Activated naive CD8-positive, alpha-beta T cell treated with anti-CD3 and anti-CD28 coated beads, Interleukin-2, amount 10 ng/mL, durations not matched to agents 7 days and 5 days (primary cell): ENCODE results near the gene POLDIP3. TPM values are rescaled to one million over a fixed set of nuclear protein-coding genes. Genes with fewer than 3 reads are reported as not detected.
"Not testable (repeated sequence)": the region's sequence is repeated elsewhere in the genome, so short reads cannot be mapped to it uniquely, and the experiment has no call there.

Source experiments
- ATAC-seq: fragments of 150-1000 bp; cut with Tn5 transposase; one replicate; pipeline ENCODE4 v1.10.0; 2021; ENCODE audit warnings: low read depth, moderate library complexity
- POLR2A ChIA-PET: fragments of 350-600 bp; sonication (Branson Sonifier 250); formaldehyde crosslinking; loops from one replicate; lab custom pipeline; 2021; ENCODE audit warnings: antibody characterized with exemption; lab: Charles Lee
- DNase-seq: peaks from one replicate; pipeline ENCODE4 v3.0.0; 2021
- H3K27ac Mint-ChIP-seq: one replicate; pipeline ENCODE4 v1.8.0; 2022; ENCODE audit warnings: mild to moderate bottlenecking, mixed read lengths
- H3K27me3 Mint-ChIP-seq: one replicate; pipeline ENCODE4 v1.8.0; 2022; ENCODE audit warnings: mild to moderate bottlenecking, moderate library complexity, mixed read lengths
- H3K36me3 Mint-ChIP-seq: one replicate; pipeline ENCODE4 v1.8.0; 2021; ENCODE audit warnings: mild to moderate bottlenecking, mixed read lengths
- H3K4me1 Mint-ChIP-seq: one replicate; pipeline ENCODE4 v1.8.0; 2021; ENCODE audit warnings: mixed read lengths
- H3K4me3 Mint-ChIP-seq: one replicate; pipeline ENCODE4 v1.8.0; 2022; ENCODE audit warnings: mild to moderate bottlenecking, moderate library complexity, mixed read lengths
- H3K9me3 Mint-ChIP-seq: one replicate; pipeline ENCODE4 v1.8.0; 2021; ENCODE audit warnings: mixed read lengths
- total RNA-seq, 2 experiments: library from RNA; stranded (reverse); gene quantifications; one replicate each; pipeline ENCODE4 v1.2.3, GENCODE V29; 2021

The POLDIP3 gene
- total RNA-seq, 2 experiments from 2014 or later, result 84.7 to 86.0 TPM

GRCh38 chr22:42548597-42549330 is 65.9 kb downstream of the POLDIP3 start:
- H3K27ac Mint-ChIP-seq, result no peak overlapping the region
- POLR2A ChIA-PET, result interaction anchor here (0.6 to 1.9 kb wide), 2 partner anchors 66 to 922 kb away, joined by 6 to 7 read pairs; partner anchors contain the start of gene POLDIP3

GRCh38 chr22:42548126-42548525 is 66.6 kb downstream of the POLDIP3 start:
- not testable (repeated sequence) for DNase-seq, H3K9me3 Mint-ChIP-seq, H3K36me3 Mint-ChIP-seq, H3K4me3 Mint-ChIP-seq, H3K27me3 Mint-ChIP-seq, H3K27ac Mint-ChIP-seq, ATAC-seq
- POLR2A ChIA-PET, result interaction anchor here (0.6 kb wide), 1 partner anchor 921 kb away, joined by 6 read pairs; no protein-coding TSS in a partner anchor
- H3K4me1 Mint-ChIP-seq, result peaks cover 13% of the 10 kb centered on the region

More at GRCh38 chr22:42548597-42549330, 65.9 kb downstream of the POLDIP3 start:
- H3K9me3 Mint-ChIP-seq, result no peaks in the 10 kb centered on the region
- no peak overlapping the region for H3K4me3 Mint-ChIP-seq
- no peak for DNase-seq
- H3K4me1 Mint-ChIP-seq, result peaks cover 16% of the 10 kb centered on the region
- no peak for ATAC-seq
- no peaks in the 10 kb centered on the region for H3K27me3 Mint-ChIP-seq
- no peaks in the 10 kb centered on the region for H3K36me3 Mint-ChIP-seq

- DNase-seq (no peak), ATAC-seq (no peak)
- Mint-ChIP-seq H3K9me3 (no peaks in the 10 kb centered on the region), H3K4me1 (peaks cover 11% of the 10 kb centered on the region), H3K27ac (no peak overlapping the region), H3K27me3 (no peaks in the 10 kb centered on the region), H3K36me3 (no peaks in the 10 kb centered on the region), H3K4me3 (no peak overlapping the region)
- POLR2A ChIA-PET, result no interaction called here
Measured at GRCh38 chr22:42547562-42547961, 67.1 kb downstream of the POLDIP3 start.

GRCh38 chr22:42544686-42545085 is 70.0 kb downstream of the POLDIP3 start:
- POLR2A ChIA-PET, result no interaction called here
- H3K9me3 Mint-ChIP-seq, result no peaks in the 10 kb centered on the region
- H3K4me1 Mint-ChIP-seq, result peaks cover 3% of the 10 kb centered on the region
- H3K36me3 Mint-ChIP-seq, result no peaks in the 10 kb centered on the region
- DNase-seq (no peak), ATAC-seq (no peak)
- H3K4me3 Mint-ChIP-seq, result no peak overlapping the region
- H3K27ac Mint-ChIP-seq, result no peak overlapping the region
- no peaks in the 10 kb centered on the region for H3K27me3 Mint-ChIP-seq

- H3K4me3 Mint-ChIP-seq, H3K9me3 Mint-ChIP-seq, H3K4me1 Mint-ChIP-seq, H3K27me3 Mint-ChIP-seq, H3K36me3 Mint-ChIP-seq, DNase-seq: not testable (repeated sequence)
- POLR2A ChIA-PET, result interaction anchor here (0.7 kb wide), 1 partner anchor 270 kb away, joined by 4 read pairs; no protein-coding TSS in a partner anchor
- ATAC-seq, result peak; percentile 70
- H3K27ac Mint-ChIP-seq, result peak overlapping the region; percentile 2
Measured at GRCh38 chr22:42539236-42539771, 75.4 kb downstream of the POLDIP3 start.

GRCh38 chr22:42537199-42537831 is 77.4 kb downstream of the POLDIP3 start:
- not testable (repeated sequence) for DNase-seq, H3K27me3 Mint-ChIP-seq, H3K36me3 Mint-ChIP-seq, H3K9me3 Mint-ChIP-seq, H3K4me3 Mint-ChIP-seq
- Mint-ChIP-seq H3K27ac (peak overlapping the region; percentile 70), H3K4me1 (peaks cover 17% of the 10 kb centered on the region)
- ATAC-seq, result peak; percentile 51
- POLR2A ChIA-PET, result interaction anchor here (1.5 kb wide), 1 partner anchor 77 kb away, joined by 3 read pairs; the partner anchor contains the start of gene POLDIP3

GRCh38 chr22:42536634-42537033 is 78.0 kb downstream of the POLDIP3 start:
- peak overlapping the region; percentile 13 for H3K27ac Mint-ChIP-seq
- H3K36me3 Mint-ChIP-seq, DNase-seq, ATAC-seq, H3K9me3 Mint-ChIP-seq, H3K4me3 Mint-ChIP-seq, H3K27me3 Mint-ChIP-seq: not testable (repeated sequence)
- POLR2A ChIA-PET, result interaction anchor here (1.5 kb wide), 1 partner anchor 78 kb away, joined by 3 read pairs; the partner anchor contains the start of gene POLDIP3
- H3K4me1 Mint-ChIP-seq, result peaks cover 17% of the 10 kb centered on the region

- Mint-ChIP-seq H3K36me3 (no peaks in the 10 kb centered on the region), H3K27me3 (no peaks in the 10 kb centered on the region), H3K4me1 (peaks cover 17% of the 10 kb centered on the region), H3K4me3 (no peak overlapping the region), H3K27ac (no peak overlapping the region), H3K9me3 (no peaks in the 10 kb centered on the region)
- POLR2A ChIA-PET, result interaction anchor here (1.5 kb wide), 1 partner anchor 78 kb away, joined by 3 read pairs; the partner anchor contains the start of gene POLDIP3
- no peak for DNase-seq
- ATAC-seq, result no peak
Measured at GRCh38 chr22:42536166-42536565, 78.5 kb downstream of the POLDIP3 start.

GRCh38 chr22:42535082-42535731 is 79.5 kb downstream of the POLDIP3 start:
- ATAC-seq, H3K36me3 Mint-ChIP-seq, DNase-seq, POLR2A ChIA-PET, H3K27me3 Mint-ChIP-seq, H3K9me3 Mint-ChIP-seq, H3K4me3 Mint-ChIP-seq, H3K27ac Mint-ChIP-seq: not testable (repeated sequence)
- peaks cover 17% of the 10 kb centered on the region for H3K4me1 Mint-ChIP-seq

Other genes with a start within 250 kb of the POLDIP3 start
- under 1 TPM; 0.22 to 0.26 TPM for gene NFAM1, start 182.5 kb downstream of the POLDIP3 start, total RNA-seq
- 10 to 100 TPM; 69.9 to 72.1 TPM for gene RRP7A, start 95.1 kb downstream of the POLDIP3 start, total RNA-seq
- 1 to 10 TPM; 1.0 to 2.2 TPM for gene SERHL2, start 60.9 kb downstream of the POLDIP3 start, total RNA-seq
- 1 to 10 TPM; 1.3 to 1.9 TPM for gene ATP5MGL, start 25.7 kb upstream of the POLDIP3 start, total RNA-seq
- 10 to 100 TPM; 61.3 to 65.4 TPM for gene CYB5R3, start 34.5 kb upstream of the POLDIP3 start, total RNA-seq
- gene A4GALT, start 106.0 kb upstream of the POLDIP3 start, total RNA-seq, result not detected
- gene ARFGAP3, start 242.4 kb upstream of the POLDIP3 start, total RNA-seq, result 10 to 100 TPM; 34.5 to 38.0 TPM